Thyroid gland (tissue), 4 donors: ENCODE data around the gene NAB1. TPM values are rescaled to one million over a fixed set of nuclear protein-coding genes. Genes with fewer than 3 reads are reported as not detected.

ENCODE experiments used
- DNase-seq, 2 donors: peaks; one replicate each; pipeline ENCODE4 v3.0.0-alpha.2; 2019
- H3K27ac ChIP-seq, 3 donors: fragments of 200-600 bp; sonication (generic); 1 replicate in 2 of 3; 2 replicates in 1 of 3; pipeline ENCODE4 v1.5.1; 2016 to 2019; ENCODE audit warnings: mild to moderate bottlenecking in 1 of 3, moderate library complexity in 1 of 3
- H3K27me3 ChIP-seq: fragments of 200-600 bp; sonication (generic); one replicate; pipeline ENCODE4 v1.5.1; 2019
- H3K36me3 ChIP-seq, 2 donors: fragments of 200-600 bp; sonication (generic); one replicate each; pipeline ENCODE4 v1.5.1; 2016 to 2019
- H3K4me1 ChIP-seq, 2 donors: fragments of 200-600 bp; sonication (generic); one replicate each; pipeline ENCODE4 v1.5.1; 2017 to 2019
- H3K4me3 ChIP-seq, 3 donors: fragments of 200-600 bp; sonication (generic); replicated peaks in 1 of 3; 1 replicate in 2 of 3; 2 replicates in 1 of 3; pipeline ENCODE4 v1.5.1; 2016; ENCODE audit warnings: mild to moderate bottlenecking in 1 of 3
- H3K9me3 ChIP-seq: fragments of 200-600 bp; sonication (generic); one replicate; pipeline ENCODE4 v1.5.1; 2017
- POLR2A ChIP-seq, 2 donors: fragments of 450-650 bp; IDR thresholded peaks; one replicate each; pipeline ENCODE4 v1.6.1; 2017; ENCODE audit warnings: antibody characterized with exemption in 2 of 2, mild to moderate bottlenecking in 2 of 2, moderate library complexity in 1 of 2
- WGBS, 2 donors: methylation state at CpG; one replicate each; pipeline ENCODE4 v1.1.5; 2017; 5-methylcytosine and 5-hydroxymethylcytosine counted together
- intact Hi-C: fragments of 100-400 bp; cut with DNase I; formaldehyde crosslinking; loops from one replicate; pipeline ENCODE4 v1.15.1; 2023
- total RNA-seq, 4 donors: library from RNA; depleted of rRNA; stranded (reverse); fragments of >200 nt; gene quantifications; one replicate each; pipeline ENCODE4 v1.2.3, GENCODE V29; 2016
- TF ChIP-seq, protein P1 (sequence below), 6 experiments: fragments of 200-600 bp in 3 of 6; fragments of 450-650 bp in 3 of 6; sonication (generic) in 3 of 6; IDR thresholded peaks; one replicate each; pipeline ENCODE4 v1.5.1; 2016 to 2019; ENCODE audit warnings: antibody characterized with exemption in 6 of 6, mild to moderate bottlenecking in 2 of 6, inconsistent platforms in 1 of 6, moderate library complexity in 1 of 6

Gene NAB1
- total RNA-seq, 4 donors from 2014 or later: 64.1 to 90.8 (median 83.0) TPM

GRCh38 chr2:190678444-190679162 lies 29.7 kb downstream of the NAB1 start:
- intact Hi-C loops: no loop called here

GRCh38 chr2:190679391-190679790 lies 30.5 kb downstream of the NAB1 start:
- no peak for TF ChIP-seq POLR2A (IDR thresholded peaks at IDR 0.05)
- TF ChIP-seq, protein P1, sequence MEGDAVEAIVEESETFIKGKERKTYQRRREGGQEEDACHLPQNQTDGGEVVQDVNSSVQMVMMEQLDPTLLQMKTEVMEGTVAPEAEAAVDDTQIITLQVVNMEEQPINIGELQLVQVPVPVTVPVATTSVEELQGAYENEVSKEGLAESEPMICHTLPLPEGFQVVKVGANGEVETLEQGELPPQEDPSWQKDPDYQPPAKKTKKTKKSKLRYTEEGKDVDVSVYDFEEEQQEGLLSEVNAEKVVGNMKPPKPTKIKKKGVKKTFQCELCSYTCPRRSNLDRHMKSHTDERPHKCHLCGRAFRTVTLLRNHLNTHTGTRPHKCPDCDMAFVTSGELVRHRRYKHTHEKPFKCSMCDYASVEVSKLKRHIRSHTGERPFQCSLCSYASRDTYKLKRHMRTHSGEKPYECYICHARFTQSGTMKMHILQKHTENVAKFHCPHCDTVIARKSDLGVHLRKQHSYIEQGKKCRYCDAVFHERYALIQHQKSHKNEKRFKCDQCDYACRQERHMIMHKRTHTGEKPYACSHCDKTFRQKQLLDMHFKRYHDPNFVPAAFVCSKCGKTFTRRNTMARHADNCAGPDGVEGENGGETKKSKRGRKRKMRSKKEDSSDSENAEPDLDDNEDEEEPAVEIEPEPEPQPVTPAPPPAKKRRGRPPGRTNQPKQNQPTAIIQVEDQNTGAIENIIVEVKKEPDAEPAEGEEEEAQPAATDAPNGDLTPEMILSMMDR (IDR thresholded peaks at IDR 0.05): no peak
- 76 to 83% methylated on average over 1 of the region's 1 CpG for WGBS, 2 donors
- Histone ChIP-seq H3K9me3 (no peaks in the 10 kb centered on the region), H3K36me3 (peaks cover 0 to under 1% of the 10 kb centered on the region in 2 donors), H3K4me1 (peaks cover 0 to 7% of the 10 kb centered on the region in 2 donors), H3K4me3 (no peak overlapping the region), H3K27ac (no peak overlapping the region), H3K27me3 (no peaks in the 10 kb centered on the region)
- no peak for DNase-seq
- intact Hi-C loops: no loop called here

More at GRCh38 chr2:190678444-190679162, 29.7 kb downstream of the NAB1 start:
- Histone ChIP-seq H3K27ac (no peak overlapping the region), H3K4me1 (peaks cover 0 to 7% of the 10 kb centered on the region in 2 donors), H3K36me3 (peaks cover 0 to 6% of the 10 kb centered on the region in 2 donors), H3K9me3 (no peaks in the 10 kb centered on the region), H3K4me3 (no peak overlapping the region), H3K27me3 (no peaks in the 10 kb centered on the region)
- 73 to 82% methylated on average over 6 of the region's 6 CpGs for WGBS, 2 donors
- no peak for TF ChIP-seq POLR2A (IDR thresholded peaks at IDR 0.05)
- TF ChIP-seq, protein P1 (IDR thresholded peaks at IDR 0.05): no peak
- DNase-seq: no peak

GRCh38 chr2:190679813-190680591 lies 31.1 kb downstream of the NAB1 start:
- no peaks in the 10 kb centered on the region for H3K9me3 ChIP-seq
- H3K27me3 ChIP-seq: no peaks in the 10 kb centered on the region
- DNase-seq: peak; percentile 27 to 36
- no peaks in the 10 kb centered on the region for H3K36me3 ChIP-seq
- no peak for TF ChIP-seq POLR2A (IDR thresholded peaks at IDR 0.05)
- TF ChIP-seq, protein P1 (IDR thresholded peaks at IDR 0.05): peak in 4 of 6 experiments; percentile 21 to 47 (median 34)
- intact Hi-C loops: no loop called here
- H3K27ac ChIP-seq: no peak overlapping the region
- WGBS, 2 donors: 85 to 86% methylated on average over 12 of the region's 12 CpGs
- peaks cover 0 to 7% of the 10 kb centered on the region in 2 donors for H3K4me1 ChIP-seq
- no peak overlapping the region for H3K4me3 ChIP-seq

GRCh38 chr2:190682168-190682567 lies 33.3 kb downstream of the NAB1 start:
- H3K27me3 ChIP-seq: no peaks in the 10 kb centered on the region
- 87% methylated on average over 5 of the region's 5 CpGs for WGBS, 2 donors
- peaks cover 0 to 7% of the 10 kb centered on the region in 2 donors for H3K4me1 ChIP-seq
- H3K4me3 ChIP-seq: no peak overlapping the region
- no peaks in the 10 kb centered on the region for H3K9me3 ChIP-seq
- intact Hi-C loops: no loop called here
- no peak overlapping the region for H3K27ac ChIP-seq
- TF ChIP-seq, protein P1 (IDR thresholded peaks at IDR 0.05): no peak
- H3K36me3 ChIP-seq: no peaks in the 10 kb centered on the region
- DNase-seq: no peak

DNA sequence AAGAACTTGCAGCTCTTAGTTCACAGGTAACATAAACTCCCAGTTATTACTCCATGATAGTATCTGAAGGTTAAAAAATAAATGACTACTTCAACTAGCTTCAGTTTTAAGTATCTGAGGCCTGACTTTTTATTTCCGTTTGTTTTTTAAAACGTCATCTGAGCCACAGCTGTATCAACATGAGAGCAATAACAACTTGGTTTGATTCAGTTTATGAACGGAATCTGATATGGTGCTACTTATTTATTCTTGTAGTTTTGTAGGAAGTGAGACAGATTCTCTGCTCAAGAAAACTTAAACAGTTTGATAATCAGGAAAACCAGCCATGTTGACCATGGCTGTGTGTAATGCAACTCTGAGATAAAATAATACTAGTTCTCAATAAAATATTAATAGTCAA lies 34.9 kb downstream of the NAB1 start:
- Histone ChIP-seq H3K27ac (no peak overlapping the region), H3K4me3 (no peak overlapping the region), H3K27me3 (no peaks in the 10 kb centered on the region), H3K36me3 (peaks cover 7 to 8% of the 10 kb centered on the region in 2 donors), H3K9me3 (no peaks in the 10 kb centered on the region), H3K4me1 (peaks cover 0 to under 1% of the 10 kb centered on the region in 2 donors)
- intact Hi-C loops: no loop called here
- TF ChIP-seq, protein P1 (IDR thresholded peaks at IDR 0.05): no peak
- no peak for TF ChIP-seq POLR2A (IDR thresholded peaks at IDR 0.05)
- WGBS, 2 donors: 75 to 77% methylated on average over 3 of the region's 3 CpGs
- DNase-seq: no peak
